Erythroblast (primary cell): Measurements from ENCODE around the gene IQGAP1.

Experiments
- DNase-seq, 2 experiments: peaks; one replicate each; lab custom pipeline; 2025; lab: John Stamatoyannopoulos, UW
- GATA1 ChIP-seq: IDR thresholded peaks from 2 replicates; pipeline ENCODE4 v1.6.1; 2011; ENCODE audit warnings: low read depth, mild to moderate bottlenecking, control low read depth, low read length, moderate library complexity
- POLR2A ChIP-seq: IDR thresholded peaks from 2 replicates; pipeline ENCODE4 v1.6.1; 2011; ENCODE audit warnings: mild to moderate bottlenecking, low read length

The IQGAP1 gene

GRCh38 chr15:90540768-90541167 is 152.7 kb downstream of the IQGAP1 start:
- TF ChIP-seq POLR2A (no peak), GATA1 (no peak)
- peak; percentile 78 to 82 for DNase-seq

GRCh38 chr15:90545095-90545494 is 157.1 kb downstream of the IQGAP1 start:
- no peak for DNase-seq
- TF ChIP-seq GATA1 = no peak
- TF ChIP-seq POLR2A = no peak

- no peak for TF ChIP-seq GATA1
- no peak for TF ChIP-seq POLR2A
- DNase-seq = no peak
Measured at GRCh38 chr15:90547540-90547939, 159.5 kb downstream of the IQGAP1 start.

GRCh38 chr15:90550919-90551318 is 162.9 kb downstream of the IQGAP1 start:
- DNase-seq = no peak

More at GRCh38 chr15:90550919-90551318, 162.9 kb downstream of the IQGAP1 start:
- TF ChIP-seq GATA1 (no peak), POLR2A (no peak)
